ENCODE results near the gene TSEN2.

The TSEN2 gene

GRCh38 chr3:12557473-12558100 lies 73.3 kb downstream of the TSEN2 start:
- no peak for DNase-seq

- no peak for DNase-seq
Measured at GRCh38 chr3:12558706-12559105, 74.4 kb downstream of the TSEN2 start.

- DNase-seq = no peak
Measured at GRCh38 chr3:12559520-12559919, 75.2 kb downstream of the TSEN2 start.

- DNase-seq = no peak
Measured at GRCh38 chr3:12560505-12561190, 76.4 kb downstream of the TSEN2 start.

- no peak for DNase-seq
Measured at GRCh38 chr3:12561397-12561796, 77.1 kb downstream of the TSEN2 start.

- DNase-seq = no peak
Measured at GRCh38 chr3:12562451-12562850, 78.2 kb downstream of the TSEN2 start.

GRCh38 chr3:12566976-12567375 lies 82.7 kb downstream of the TSEN2 start:
- no peak for DNase-seq

GRCh38 chr3:12568747-12569146 lies 84.5 kb downstream of the TSEN2 start:
- DNase-seq = no peak

- no peak for DNase-seq
Measured at GRCh38 chr3:12569836-12570235, 85.6 kb downstream of the TSEN2 start.

GRCh38 chr3:12571986-12572385 lies 87.7 kb downstream of the TSEN2 start:
- no peak for DNase-seq

- DNase-seq = no peak
Measured at GRCh38 chr3:12574131-12574530, 89.9 kb downstream of the TSEN2 start.

GRCh38 chr3:12574661-12575060 lies 90.4 kb downstream of the TSEN2 start:
- DNase-seq = no peak

GRCh38 chr3:12577379-12577778 lies 93.1 kb downstream of the TSEN2 start:
- no peak for DNase-seq

- DNase-seq = no peak
Measured at GRCh38 chr3:12578742-12579141, 94.5 kb downstream of the TSEN2 start.

GRCh38 chr3:12579456-12579855 lies 95.2 kb downstream of the TSEN2 start:
- no peak for DNase-seq

- no peak for DNase-seq
Measured at GRCh38 chr3:12579905-12580304, 95.6 kb downstream of the TSEN2 start.

GRCh38 chr3:12582730-12583129 lies 98.5 kb downstream of the TSEN2 start:
- no peak for DNase-seq

Data from activated CD4-positive, alpha-beta T cell treated with anti-CD3 and anti-CD28 coated beads for 4 hours (primary cell).